GM19467 (cell line): ENCODE data around the gene ACTN1.

Experiments used
- ATAC-seq: cut with Tn5 transposase; IDR thresholded peaks from one replicate; pipeline ENCODE4 v1.9.1; 2021; ENCODE audit warnings: mild to moderate bottlenecking, moderate library complexity; ENCODE audit not compliant: unreplicated experiment

The ACTN1 gene

DNA sequence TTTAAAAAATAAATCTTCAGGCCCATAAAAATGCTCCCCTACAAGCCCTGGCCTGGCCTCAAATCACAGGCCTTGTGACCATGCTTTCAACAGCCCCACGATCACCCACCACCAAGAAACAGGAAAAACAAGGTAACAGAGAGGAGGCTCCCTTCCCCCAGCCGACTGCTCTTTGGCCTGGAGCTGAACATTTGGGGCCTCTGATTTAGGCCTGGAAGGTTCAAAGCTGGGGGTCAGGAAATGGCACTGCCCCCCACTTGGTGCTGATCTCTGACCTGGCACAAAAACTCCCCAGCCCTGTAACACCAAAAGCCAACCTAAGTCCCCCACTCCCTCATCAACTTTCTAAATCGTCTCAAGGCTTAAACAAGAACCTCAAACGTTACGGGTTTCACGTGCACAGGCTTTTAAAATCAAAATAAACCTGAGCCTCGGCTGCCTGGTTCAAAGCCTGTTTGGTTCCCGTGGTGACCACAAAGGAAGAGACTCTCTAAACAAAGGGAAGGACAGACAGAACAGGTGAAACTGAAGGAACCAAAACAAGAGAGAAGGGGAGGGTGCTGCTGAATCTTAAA, 9.0 kb downstream of the ACTN1 start:
- no peak for ATAC-seq

DNA sequence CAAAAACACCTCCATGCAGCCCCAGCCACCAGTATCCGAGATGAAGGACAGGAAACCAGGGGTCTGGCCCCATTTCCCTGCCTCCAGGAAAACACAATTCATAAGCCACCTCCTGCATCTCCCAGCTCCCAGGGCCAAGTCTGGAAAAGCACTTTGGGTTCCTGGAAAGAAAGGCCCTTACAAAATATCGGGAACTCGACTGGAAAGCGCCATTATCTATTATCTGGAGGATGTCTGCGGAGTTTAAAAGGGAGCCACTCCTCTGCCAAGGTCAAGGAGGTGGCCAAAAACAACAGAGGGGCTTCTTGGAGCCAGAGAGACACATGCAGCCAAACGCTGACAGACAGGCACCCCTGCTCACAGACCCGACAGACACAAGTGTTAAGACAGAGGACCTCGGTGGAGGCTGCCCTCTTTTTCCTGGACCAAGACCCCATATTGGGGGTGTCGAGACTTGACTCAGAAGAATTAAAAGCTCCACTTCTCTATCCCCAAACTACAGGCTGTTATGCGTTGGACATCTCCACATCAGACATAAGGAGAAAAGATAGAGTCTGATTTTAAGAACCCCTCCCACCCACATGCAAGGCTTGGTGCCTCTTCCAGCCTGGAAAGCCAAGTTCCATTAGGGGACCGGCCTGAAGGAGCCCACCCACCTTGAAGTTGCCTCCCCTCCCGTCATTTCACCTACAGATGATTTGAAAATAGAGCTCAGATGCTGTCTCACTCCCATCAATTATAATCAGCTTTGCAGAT, 9.6 kb downstream of the ACTN1 start:
- no peak for ATAC-seq

DNA sequence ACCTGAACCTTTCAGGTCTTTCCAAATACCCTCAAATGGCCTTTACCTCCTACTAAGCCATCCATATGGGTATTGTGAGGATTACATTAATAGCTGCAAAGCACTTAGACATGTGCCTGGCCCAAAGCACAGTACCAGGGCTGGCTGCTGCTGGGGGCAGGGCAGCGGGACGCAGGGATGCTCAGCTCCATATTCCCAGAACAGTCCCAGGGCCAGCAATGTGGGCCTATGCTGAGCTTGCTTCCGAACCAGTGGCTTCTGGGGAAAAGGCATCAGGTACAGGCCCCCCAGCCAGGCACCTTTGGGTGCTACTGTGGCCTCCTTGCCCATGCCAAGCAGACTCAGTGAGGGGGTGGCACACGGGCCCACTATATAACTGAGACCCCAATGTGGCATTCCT, 10.4 kb downstream of the ACTN1 start:
- no peak for ATAC-seq

DNA sequence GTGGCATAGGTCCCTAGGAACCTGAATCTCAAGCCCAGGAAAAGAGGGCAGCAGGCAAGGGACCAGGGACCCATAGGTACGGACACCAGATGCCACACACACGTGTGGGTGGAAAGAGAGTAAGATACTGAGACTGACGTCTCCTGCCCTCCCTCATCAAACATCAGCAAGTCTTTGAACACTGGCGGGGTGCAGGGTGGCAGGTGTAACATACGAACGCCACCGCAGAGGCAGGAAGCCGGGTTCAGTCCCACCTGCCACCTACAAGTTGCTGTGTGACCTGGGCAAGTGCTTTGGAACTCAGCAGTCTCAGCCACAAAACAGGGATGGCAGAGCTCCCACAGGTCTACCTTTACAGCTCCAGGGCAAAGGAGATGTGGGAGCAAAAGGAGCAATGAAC, 11.1 kb downstream of the ACTN1 start:
- no peak for ATAC-seq

DNA sequence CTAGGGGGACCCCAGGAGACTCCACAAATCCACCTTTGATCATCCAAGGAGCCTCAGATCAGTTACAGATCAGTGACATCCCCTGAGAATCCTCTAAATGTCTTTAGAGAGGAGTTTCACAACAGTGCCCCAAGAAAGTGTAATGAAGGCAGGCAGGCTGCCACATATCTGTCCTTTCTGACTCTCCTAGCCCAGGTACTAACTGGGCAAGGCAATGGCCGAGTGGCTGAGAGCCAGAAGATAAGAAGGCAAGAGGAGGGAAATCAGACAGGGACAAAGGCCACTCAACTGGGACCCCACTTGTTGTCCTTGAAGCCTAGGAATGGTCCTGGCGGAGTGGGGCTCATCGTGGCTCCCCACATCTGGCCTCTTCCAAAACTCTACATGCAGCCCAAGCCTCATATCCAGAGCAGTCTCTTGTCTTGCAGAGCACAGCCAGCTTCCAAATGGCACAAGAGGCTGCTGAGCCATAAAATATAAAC, 11.6 kb downstream of the ACTN1 start:
- no peak for ATAC-seq

DNA sequence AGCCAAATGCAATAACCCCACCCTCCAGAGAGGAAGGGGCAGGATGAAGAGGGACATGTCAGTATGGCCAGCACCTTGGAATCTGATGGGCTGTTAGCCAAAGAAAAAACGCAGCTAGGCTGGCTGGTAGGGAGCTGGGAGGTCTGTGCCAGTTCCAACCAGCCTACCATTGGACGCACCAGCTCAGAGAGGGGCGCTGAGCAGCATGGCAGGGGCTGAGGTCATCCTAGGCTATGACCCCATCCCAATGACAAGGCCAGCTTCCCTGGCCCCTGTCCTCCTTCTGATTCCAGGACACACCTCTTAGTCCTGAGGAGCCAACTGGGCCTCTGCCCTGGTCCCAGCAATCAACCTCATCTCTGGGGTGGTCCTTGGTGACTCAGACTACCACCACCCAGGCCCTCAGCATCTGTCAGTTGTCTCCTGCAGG, 12.2 kb downstream of the ACTN1 start:
- ATAC-seq = no peak

DNA sequence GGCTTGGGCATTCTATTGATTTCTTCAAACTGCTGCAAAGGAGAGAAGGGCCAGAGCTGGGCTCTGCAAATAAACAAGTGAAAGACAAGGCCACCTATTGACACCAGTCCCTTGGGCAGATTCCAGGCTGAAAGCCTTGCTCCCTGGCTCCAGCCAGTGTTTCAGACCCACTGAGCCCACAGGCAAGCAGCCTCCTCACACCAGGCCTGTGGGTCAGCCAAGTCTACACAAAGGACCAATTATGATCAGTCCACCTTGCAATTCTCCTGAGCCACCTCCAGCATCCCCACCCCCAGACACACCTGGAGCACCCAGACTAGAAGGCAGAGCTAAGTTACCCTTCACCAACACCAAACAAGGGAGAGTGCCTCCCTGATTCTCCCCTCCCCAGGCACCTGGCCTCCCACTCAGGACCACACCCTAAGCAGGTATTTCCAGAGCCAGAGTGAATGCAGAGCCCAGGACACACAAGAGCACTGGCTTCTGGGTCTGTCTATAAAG, 13.8 kb downstream of the ACTN1 start:
- ATAC-seq = no peak

DNA sequence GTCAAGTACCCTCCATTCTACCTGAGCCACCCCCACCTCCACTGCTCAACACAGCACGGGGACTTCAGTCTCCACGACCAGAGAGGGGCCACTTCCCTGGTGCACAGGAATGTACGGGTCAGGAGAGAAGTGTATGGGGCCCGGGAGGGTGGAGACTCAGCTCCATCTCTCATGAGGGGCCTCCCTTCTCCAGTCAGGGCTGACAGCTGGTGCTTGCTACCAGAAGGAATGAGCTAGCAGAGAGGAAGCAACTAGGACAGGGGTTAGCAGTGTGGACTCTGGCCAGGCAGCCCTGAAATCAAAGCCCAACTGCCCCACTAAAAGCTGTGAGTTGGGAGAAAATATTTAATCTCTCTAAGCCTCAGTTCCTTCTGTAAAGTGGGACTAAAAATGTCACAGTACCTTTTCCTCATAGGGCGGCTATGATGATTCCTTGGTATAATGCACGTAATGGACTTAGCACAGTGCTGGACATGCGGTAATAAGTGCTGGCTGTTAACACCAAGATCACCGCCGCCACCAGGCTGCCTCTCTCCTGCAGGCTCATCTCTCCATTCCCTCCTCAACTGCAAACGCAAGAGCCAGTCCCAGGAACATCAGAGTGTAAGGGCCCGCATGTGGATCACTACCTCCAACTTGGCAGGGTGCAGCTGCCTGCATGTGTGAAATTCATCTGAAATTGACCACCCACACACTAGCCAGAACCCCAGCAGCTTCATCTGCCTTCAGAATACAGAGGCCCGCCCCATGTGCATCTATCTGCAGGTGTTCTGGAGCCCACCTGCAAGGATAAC, 14.6 kb downstream of the ACTN1 start:
- ATAC-seq = no peak

DNA sequence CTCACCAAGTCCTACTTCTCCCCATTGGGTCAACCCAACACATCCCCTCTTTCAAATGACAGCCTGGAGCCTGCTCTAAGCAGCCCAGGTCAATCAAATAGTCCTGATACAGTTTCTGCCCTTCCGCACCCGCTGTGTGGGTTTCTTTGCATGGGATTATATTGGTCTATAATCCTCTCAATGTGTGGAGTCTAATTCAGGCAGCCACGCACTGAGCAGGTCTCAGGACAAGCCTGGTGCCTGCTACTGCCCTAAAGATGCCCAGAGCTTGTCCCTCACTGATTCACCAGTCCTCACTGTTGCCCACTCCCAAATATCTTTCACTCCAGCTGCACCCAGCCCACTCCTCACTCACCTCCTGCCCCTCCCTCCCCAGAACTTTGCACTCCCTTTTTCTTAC, 16.4 kb downstream of the ACTN1 start:
- ATAC-seq = no peak

DNA sequence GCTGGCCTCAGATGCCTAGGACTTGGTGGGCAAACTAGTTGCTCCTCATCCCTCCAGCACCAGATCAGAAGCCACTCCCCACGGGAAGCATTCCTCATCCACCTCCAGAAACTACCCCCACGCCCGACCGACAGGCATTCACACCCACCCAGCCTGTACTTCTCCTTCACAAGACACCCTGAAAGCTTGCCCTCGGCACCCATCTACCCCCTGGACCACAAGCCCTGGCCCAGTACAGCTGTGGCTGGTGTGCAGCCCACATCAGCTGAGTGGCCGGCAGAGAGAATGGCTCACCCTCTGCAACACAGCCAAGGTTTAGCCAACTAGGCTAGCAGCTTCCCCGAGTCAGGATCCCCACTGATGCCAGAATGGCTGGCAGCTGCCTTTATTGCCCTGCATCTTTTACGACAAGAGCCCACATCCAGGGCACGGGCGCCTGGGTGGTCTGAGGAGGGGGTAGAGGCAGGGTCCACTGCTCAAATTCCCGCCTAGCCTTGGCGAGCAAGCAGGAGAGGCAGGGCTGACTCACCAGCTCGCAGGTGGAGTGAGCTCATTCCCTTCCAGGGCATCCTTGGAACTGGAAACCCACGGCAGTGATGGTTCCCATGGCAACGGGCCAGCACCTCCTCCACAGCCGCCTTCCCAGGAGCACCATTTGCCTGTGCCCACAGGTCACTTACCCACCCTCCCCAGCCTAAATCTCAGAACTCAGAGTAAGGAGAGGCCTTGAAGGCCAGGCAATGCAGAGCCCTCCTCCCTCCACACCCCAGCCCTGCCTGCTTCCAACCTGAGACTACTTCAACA, 17.1 kb downstream of the ACTN1 start:
- ATAC-seq = no peak

DNA sequence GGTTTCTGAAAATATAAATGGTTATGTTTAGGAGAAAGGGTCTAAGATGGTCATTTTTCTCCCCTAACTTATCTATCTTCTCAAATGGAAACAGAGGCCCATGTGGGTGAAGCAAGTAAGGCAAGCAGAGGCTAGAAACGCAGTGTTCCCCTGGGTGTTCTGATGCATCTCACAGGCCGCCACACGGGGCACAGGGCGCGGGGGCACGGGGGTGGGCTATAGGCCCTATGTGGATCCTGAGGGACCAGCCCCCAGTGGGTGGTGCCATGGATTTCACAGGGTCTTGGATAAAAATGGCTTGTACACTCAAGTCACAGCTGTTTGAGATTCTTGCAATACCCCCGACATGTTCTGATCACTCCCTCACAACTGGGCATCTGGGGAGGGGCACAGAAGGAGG, 17.7 kb downstream of the ACTN1 start:
- no peak for ATAC-seq

DNA sequence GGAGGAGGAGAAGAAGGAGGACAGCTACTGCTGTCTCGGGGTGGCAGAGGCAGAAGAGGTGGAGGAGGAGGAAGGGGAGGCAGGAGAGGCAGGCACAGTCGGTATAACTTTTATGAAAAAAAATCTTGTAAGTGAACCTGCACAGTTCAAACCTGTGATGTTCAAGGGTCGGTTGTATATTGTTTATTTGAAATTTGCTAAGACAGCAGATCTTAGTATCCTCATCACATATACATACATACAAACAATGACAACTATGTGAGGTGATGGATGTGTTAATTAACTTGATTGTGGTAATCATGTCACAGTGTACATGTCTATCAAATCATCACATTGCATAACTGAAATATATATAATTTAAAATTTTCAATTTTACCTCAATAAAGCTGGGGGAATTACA, 19.0 kb downstream of the ACTN1 start:
- no peak for ATAC-seq

DNA sequence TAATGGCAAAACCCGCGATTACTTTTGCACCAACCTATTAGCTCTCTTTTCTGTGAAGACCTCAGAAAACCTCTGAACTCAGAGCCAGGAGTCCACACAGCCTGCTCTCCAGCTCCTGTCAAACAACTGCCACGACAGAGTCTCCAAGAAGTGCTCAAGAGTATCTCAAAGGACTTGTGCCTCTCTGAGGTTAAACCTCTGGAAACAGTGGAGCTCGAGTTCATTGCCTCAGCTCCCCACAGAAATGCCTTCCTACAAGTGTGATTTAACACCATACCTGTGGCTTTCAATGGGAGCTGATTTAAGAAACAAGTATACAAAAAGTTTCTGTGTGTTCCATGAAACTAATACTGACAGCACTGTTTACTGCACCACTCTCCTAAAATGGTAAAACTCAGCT, 20.1 kb downstream of the ACTN1 start:
- ATAC-seq = no peak

DNA sequence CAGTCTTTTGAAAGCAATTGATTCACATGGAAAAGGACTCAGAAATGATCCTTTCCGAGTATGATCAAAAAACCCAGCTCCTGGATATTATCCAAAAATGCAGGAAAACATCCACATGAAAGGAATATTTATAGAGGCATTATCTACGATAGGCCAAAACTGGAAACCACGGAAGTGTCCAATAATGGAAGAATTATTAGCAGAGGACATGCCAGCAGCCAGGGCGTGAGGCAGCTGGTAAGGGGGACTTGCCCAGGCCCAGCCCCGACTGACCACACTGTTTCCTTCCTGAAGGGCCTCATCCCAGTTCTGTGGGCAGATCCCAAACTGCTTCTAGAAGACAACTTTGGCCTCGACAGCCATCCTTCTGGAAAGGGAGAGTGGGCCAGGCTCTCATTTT, 20.5 kb downstream of the ACTN1 start:
- no peak for ATAC-seq

DNA sequence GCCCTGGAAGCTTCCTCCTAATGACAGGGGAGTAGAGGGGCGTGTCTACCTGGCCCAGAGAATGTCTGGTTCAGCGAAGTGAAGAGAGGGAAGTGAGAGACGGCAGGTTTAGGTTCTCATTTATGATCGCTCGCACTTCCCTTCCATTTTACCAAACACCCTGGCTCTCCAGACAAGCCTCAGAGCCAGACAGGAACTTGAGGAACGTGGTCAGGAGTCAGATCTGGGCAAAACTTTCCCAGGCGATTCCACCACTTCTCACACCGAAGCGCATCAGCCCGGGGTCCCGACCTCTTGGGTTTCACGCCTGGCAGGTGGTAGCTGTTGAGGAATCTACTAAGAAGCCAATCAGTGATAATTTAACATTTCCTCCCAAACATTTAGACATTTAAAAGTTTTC, 21.3 kb downstream of the ACTN1 start:
- ATAC-seq = no peak

DNA sequence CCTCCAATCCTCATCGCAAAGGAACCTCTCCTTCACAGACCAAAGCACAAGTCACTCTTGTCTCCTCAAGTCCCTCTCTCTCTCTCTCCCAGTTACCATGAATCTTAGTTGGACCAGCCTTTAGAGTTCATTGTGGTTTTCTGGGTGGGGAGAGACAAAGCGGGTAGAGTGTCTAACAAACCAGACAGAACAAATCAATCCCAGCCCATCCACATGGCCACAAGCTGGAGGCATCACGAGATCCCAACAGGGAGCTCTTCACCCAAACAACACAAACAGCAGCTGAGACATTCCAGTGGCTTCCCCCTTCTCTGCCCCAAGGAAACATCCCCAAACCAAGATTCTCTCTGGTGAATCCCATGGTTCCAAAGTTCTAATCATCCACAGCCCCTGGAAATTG, 22.4 kb downstream of the ACTN1 start:
- ATAC-seq = no peak

DNA sequence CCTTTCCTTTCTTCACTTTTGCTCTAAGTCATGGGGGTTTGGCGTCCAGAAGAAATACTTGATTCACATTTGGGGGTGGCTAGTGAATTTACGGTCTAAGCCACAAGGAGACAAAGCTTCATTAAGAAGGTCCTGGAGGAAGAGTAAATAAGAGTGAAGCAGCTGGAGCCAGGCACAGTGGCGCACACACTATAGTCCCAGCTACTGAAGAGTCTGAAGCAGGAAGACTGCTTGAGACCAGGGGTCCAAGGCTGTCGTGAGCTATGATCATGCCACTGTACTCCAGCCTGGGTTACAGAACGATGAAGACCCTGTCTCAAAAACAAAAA, 23.3 kb downstream of the ACTN1 start:
- ATAC-seq = no peak

DNA sequence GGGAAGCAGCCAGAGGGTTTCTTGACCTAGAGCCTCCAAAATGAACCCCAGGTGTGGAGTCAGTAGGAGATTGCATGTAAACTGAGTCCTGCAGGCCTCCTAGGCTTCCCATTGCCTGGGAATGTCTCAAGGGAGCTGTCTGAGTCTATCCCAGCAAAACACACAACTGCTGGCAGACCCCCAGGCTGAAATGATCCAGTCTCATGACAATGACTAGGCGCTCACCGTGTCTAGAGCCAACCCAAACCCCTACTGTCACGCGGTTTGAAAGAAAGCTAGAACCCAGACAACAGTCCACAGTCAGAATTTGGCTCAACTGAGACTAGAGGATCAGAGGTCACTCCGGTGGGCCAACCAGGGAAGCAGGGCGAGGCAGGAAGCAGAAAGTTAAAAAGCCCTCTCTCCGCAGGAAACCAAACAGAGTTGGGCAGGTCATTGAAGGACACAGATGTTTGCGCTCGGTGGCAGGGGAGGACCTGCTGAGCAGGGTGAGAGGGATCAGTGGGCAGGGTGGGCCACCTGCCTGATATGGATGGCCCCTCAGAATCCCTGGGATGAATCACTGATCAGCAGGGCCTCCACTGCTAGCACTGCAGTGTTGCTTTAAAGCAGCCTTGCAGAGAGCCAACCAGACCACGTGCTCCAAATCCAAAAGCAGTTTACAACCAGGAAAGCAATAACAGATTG, 23.8 kb downstream of the ACTN1 start:
- no peak for ATAC-seq

DNA sequence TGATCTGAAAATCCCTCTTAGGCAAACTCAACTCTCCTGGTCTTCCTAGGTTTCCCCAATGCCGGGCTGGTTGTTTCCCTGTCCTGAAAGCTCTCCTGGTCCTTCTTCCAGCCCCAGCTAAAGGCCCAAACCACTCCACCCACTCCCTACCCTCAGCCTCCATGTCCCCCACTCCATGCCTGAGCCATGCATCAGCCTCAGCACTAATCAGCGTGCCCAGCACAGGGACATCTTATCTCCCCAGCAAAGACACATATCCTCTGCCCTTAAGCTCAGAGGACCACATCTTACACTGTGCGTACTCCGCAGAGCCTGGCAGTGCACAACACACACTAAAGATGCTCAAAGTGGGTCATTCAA, 25.9 kb downstream of the ACTN1 start:
- no peak for ATAC-seq

DNA sequence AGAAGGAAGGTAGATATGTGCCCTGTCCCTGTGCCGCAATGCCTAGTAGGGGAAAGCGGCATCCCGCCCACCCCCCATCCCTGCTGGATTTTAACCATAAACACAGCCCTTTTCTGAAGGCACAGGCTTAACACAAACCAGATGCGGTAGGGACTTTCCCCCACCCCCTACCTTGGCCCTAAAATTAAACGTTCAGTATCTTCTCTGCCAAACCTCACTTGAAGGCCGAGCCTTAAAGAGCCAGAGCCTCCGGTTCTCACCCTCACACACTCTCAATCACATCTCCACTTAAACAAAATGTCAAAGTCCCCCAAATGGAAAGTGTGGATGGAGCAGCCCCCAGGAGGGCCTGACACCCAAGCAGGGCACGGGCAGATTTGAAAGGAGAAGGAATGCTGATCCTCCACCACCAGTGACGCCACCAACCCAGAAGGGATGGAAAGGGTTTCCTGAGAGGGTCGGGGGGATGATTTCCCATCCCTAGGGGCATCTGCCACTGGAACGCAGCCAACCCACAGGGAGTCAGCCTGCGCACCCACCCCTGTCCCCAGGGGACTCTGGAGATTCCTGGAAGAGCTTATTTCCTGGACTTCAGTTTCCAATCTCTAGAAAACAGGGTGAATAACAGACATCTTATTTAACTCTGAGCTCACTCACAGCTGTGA, 26.4 kb downstream of the ACTN1 start:
- ATAC-seq = no peak
